Measurements from ENCODE around the gene TMEM163. TPM values are rescaled to one million over a fixed set of nuclear protein-coding genes. Genes with fewer than 3 reads are reported as not detected.
"Not testable (repeated sequence)": the region's sequence is repeated elsewhere in the genome, so short reads cannot be mapped to it uniquely, and the experiment has no call there.

TMEM163 gene
- total RNA-seq, 2 donors from 2014 or later = 0.55 to 23.1 TPM

- WGBS = 89% methylated on average over 15 of the region's 15 CpGs
- H3K4me3 ChIP-seq = no peak overlapping the region
- intact Hi-C loops (cut with DNase I) = no loop called here
- no peaks in the 10 kb centered on the region for H3K36me3 ChIP-seq
- no peak for DNase-seq (ENCODE audit: low spot score)
- H3K9me3 ChIP-seq = no peaks in the 10 kb centered on the region
- no peaks in the 10 kb centered on the region for H3K27me3 ChIP-seq (replicated peaks; ENCODE audit: insufficient read depth)
- TF ChIP-seq POLR2AphosphoS5 (IDR thresholded peaks at IDR 0.05) (no peak), POLR2A (IDR thresholded peaks at IDR 0.05) (no peak)
- TF ChIP-seq, protein P1, sequence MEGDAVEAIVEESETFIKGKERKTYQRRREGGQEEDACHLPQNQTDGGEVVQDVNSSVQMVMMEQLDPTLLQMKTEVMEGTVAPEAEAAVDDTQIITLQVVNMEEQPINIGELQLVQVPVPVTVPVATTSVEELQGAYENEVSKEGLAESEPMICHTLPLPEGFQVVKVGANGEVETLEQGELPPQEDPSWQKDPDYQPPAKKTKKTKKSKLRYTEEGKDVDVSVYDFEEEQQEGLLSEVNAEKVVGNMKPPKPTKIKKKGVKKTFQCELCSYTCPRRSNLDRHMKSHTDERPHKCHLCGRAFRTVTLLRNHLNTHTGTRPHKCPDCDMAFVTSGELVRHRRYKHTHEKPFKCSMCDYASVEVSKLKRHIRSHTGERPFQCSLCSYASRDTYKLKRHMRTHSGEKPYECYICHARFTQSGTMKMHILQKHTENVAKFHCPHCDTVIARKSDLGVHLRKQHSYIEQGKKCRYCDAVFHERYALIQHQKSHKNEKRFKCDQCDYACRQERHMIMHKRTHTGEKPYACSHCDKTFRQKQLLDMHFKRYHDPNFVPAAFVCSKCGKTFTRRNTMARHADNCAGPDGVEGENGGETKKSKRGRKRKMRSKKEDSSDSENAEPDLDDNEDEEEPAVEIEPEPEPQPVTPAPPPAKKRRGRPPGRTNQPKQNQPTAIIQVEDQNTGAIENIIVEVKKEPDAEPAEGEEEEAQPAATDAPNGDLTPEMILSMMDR (IDR thresholded peaks at IDR 0.05) = no peak
- no peaks in the 10 kb centered on the region for H3K4me1 ChIP-seq (replicated peaks)
- no peak overlapping the region for H3K27ac ChIP-seq
Observed at GRCh38 chr2:134482766-134483340, 235.9 kb downstream of the TMEM163 start.

DNA sequence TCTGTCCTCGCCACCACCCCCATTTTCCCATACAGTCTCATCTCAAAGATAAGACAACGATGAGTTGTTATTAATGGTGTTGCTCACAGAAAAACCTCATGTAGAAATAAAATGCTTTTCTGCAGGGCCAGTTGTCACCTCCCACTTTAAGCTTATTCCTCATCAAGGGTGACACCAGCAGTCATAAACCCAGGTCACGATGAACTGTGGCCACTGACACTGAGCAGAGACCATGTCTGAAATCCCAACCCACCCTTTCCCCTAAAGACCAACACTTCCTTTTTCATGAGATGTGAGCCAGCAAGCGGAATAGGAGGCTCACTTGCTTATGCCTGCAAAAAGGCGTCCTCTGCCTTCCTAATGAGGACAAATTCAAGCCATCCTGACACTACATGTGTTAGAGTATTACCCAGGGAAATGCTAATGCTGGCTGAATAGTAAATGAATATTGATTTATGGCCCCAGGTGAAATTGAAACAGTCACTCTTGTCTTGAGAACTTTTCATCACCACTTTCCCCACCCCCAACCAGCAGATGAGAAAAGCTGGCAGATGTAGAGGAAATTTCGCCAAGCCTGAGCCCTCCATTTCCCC lies 236.6 kb downstream of the TMEM163 start:
- WGBS = 78% methylated on average over 6 of the region's 6 CpGs
- H3K27me3 ChIP-seq (replicated peaks; ENCODE audit: insufficient read depth) = no peaks in the 10 kb centered on the region
- H3K27ac ChIP-seq = no peak overlapping the region
- no peaks in the 10 kb centered on the region for H3K4me1 ChIP-seq (replicated peaks)
- intact Hi-C loops (cut with DNase I) = no loop called here
- H3K9me3 ChIP-seq = no peaks in the 10 kb centered on the region
- no peak for DNase-seq (ENCODE audit: low spot score)
- H3K36me3 ChIP-seq = no peaks in the 10 kb centered on the region
- H3K4me3 ChIP-seq = no peak overlapping the region
- TF ChIP-seq POLR2AphosphoS5 (IDR thresholded peaks at IDR 0.05) (no peak), POLR2A (IDR thresholded peaks at IDR 0.05) (no peak)
- TF ChIP-seq, protein P1 (IDR thresholded peaks at IDR 0.05) = no peak

DNA sequence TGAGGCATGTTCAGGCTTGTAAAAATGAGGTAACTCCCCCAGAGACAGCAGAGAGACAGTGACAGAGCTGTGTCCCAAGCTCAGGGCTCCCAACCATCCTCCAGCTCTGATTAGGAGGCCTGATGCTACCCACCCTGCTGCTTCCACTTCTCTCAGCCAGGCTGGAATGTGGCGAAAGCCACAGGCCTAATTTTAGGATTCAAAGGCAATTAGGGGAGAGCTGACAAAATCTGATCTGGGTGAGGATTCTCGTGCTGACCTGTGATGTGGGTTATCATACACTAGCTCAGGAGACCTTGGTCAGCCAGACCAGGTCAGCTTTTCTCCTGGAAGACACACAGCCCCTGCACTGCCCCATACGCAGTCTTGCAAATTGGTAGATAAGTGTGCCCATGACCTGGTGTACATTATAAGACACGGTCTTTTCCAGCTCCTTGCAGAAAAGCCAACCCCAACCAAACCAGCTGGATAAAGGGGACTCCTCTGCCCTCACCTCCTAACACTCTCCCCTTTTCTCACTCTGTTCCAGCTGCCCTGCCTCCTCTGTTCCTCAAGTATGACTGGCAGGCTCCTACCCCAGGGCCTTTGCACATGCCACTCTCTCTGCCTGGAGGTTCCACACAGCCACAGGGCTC lies 239.0 kb downstream of the TMEM163 start:
- no peak for TF ChIP-seq POLR2AphosphoS5 (IDR thresholded peaks at IDR 0.05)
- no peak for TF ChIP-seq POLR2A (IDR thresholded peaks at IDR 0.05)
- TF ChIP-seq, protein P1 (IDR thresholded peaks at IDR 0.05) = no peak
- H3K27me3 ChIP-seq (replicated peaks; ENCODE audit: insufficient read depth) = no peaks in the 10 kb centered on the region
- H3K27ac ChIP-seq = no peak overlapping the region
- intact Hi-C loops (cut with DNase I) = no loop called here
- no peak overlapping the region for H3K4me3 ChIP-seq
- no peaks in the 10 kb centered on the region for H3K36me3 ChIP-seq
- no peaks in the 10 kb centered on the region for H3K9me3 ChIP-seq
- WGBS = 90% methylated on average over 4 of the region's 4 CpGs
- H3K4me1 ChIP-seq (replicated peaks) = no peaks in the 10 kb centered on the region
- DNase-seq (ENCODE audit: low spot score) = no peak

DNA sequence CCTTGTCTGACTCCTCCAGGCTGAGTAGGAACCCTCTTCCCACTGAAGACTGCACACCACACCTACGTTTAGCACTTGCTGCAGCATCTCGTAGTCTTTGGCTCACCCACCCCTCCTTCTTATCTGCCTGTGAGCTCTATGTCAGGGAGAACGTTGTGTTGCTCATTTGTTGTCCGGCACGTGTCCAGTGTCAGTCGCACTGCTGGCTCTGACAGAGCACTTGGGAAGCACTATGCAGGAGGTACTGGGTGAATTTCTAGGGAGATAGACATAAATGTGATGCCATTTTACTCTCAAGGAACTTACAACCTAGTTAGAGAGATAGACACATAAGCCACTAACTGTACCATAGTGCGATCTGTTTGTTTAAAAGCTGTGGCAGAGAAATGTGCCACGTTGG lies 241.8 kb downstream of the TMEM163 start:
- intact Hi-C loops (cut with DNase I); H3K4me3 ChIP-seq; H3K27ac ChIP-seq; H3K4me1 ChIP-seq (replicated peaks); H3K36me3 ChIP-seq; H3K27me3 ChIP-seq (replicated peaks; ENCODE audit: insufficient read depth); DNase-seq (ENCODE audit: low spot score); H3K9me3 ChIP-seq: not testable (repeated sequence)
- 80% methylated on average over 8 of the region's 8 CpGs for WGBS

DNA sequence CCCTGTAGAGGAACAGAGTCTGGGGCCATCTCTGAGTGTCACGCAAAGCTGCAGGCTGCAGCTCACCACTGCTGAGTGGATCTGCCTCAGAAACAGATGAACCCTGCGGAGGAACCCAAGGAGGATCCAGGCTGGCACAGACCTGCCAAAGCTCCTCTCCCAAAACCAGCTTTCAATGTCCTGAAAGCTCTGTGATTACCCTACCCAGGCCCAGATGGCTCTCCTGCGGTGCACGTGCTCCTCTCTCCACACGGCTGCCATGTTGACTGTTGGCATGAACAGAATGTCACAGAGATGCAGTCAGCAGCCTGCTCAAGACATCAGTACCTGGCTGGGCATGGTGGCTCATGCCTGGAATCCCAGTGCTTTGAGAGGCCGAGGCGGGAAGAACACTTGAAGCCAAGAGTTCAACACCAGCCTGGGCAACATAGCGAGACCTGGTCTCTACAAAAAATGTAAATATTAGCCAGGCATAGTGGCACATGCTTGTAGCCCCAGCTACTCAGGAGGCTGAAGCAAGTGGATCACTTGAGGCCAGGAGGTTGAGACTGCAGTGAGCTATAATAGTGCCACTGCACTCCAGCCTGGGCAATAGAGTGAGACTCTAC lies 248.1 kb downstream of the TMEM163 start:
- H3K27me3 ChIP-seq (replicated peaks; ENCODE audit: insufficient read depth) = no peaks in the 10 kb centered on the region
- no peaks in the 10 kb centered on the region for H3K9me3 ChIP-seq
- intact Hi-C loops (cut with DNase I) = no loop called here
- H3K36me3 ChIP-seq = no peaks in the 10 kb centered on the region
- no peaks in the 10 kb centered on the region for H3K4me1 ChIP-seq (replicated peaks)
- no peak for DNase-seq (ENCODE audit: low spot score)
- 92% methylated on average over 8 of the region's 8 CpGs for WGBS
- no peak overlapping the region for H3K4me3 ChIP-seq
- no peak overlapping the region for H3K27ac ChIP-seq
- TF ChIP-seq, protein P1 (IDR thresholded peaks at IDR 0.05) = no peak
- TF ChIP-seq POLR2A (IDR thresholded peaks at IDR 0.05) (no peak), POLR2AphosphoS5 (IDR thresholded peaks at IDR 0.05) (no peak)
